Activated CD8-positive, alpha-beta memory T cell treated with anti-CD3 and anti-CD28 coated beads for 4 hours (primary cell): ENCODE data around the gene NANOS1.

Source experiments
- DNase-seq, 2 donors: peaks; one replicate each; pipeline ENCODE4 v3.0.0-alpha.2; 2020; ENCODE audit warnings: low read depth in 2 of 2

The NANOS1 gene, protein sequence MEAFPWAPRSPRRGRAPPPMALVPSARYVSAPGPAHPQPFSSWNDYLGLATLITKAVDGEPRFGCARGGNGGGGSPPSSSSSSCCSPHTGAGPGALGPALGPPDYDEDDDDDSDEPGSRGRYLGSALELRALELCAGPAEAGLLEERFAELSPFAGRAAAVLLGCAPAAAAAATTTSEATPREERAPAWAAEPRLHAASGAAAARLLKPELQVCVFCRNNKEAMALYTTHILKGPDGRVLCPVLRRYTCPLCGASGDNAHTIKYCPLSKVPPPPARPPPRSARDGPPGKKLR

GRCh38 chr10:119029613-119030420, at the start of gene NANOS1:
TSS of gene NANOS1 (plus strand) at chr10:119029714. CDS start at chr10:119029802, 88 bp downstream.
- DNase-seq, result no peak

GRCh38 chr10:118980135-118980865, 49.2 kb upstream of the NANOS1 start:
- DNase-seq, result no peak

GRCh38 chr10:118980870-118981269, 48.6 kb upstream of the NANOS1 start:
- DNase-seq, result no peak

GRCh38 chr10:118981946-118982345, 47.6 kb upstream of the NANOS1 start:
- no peak for DNase-seq

GRCh38 chr10:118982366-118982765, 47.1 kb upstream of the NANOS1 start:
- DNase-seq, result no peak

DNA sequence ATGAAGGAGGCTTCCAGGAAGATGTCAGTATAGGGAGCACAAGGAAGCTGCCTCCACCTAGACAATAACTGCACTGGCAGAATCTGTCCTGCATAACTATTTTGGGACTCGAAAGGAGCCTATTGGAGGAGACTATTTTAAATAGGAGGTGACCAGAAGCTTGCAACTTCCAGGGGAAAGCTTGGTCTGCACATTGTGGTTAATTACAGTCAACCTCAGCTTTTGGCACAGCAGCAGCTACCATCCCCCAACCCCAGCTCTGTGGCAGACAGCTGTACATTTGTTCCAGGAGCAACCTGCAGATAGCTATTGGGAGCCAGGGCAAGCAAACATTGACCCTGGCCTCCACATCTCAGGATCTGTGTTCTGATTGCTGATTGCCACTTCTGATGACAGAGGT, 46.3 kb upstream of the NANOS1 start:
- DNase-seq, result no peak

- no peak for DNase-seq
Measured at GRCh38 chr10:118985576-118985975, 43.9 kb upstream of the NANOS1 start.

GRCh38 chr10:118986815-118987790, 42.4 kb upstream of the NANOS1 start:
- DNase-seq, result no peak

GRCh38 chr10:118990326-118990725, 39.2 kb upstream of the NANOS1 start:
- no peak for DNase-seq

- no peak for DNase-seq
Measured at GRCh38 chr10:118992496-118992895, 37.0 kb upstream of the NANOS1 start.

GRCh38 chr10:118993214-118993613, 36.3 kb upstream of the NANOS1 start:
- no peak for DNase-seq

- no peak for DNase-seq
Measured at GRCh38 chr10:118994321-118994720, 35.2 kb upstream of the NANOS1 start.

DNA sequence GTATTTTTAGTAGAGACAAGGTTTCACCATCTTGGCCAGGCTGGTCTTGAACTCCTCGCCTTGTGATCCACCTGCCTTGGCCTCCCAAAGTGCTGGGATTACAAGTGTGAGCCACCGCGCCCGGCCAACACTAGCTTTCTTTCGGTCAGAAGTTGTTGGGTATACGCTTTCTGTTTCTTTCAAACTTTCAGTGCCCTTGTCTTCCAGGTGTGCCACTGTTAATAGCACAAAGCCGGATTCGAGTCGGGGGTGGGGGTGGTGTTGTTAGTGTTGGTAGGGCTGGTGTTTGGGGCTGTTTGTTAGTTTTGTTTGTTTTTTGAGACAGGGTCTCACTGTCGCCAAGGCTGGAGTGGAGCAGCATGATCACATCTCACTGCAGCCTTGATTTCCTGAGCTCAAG, 33.8 kb upstream of the NANOS1 start:
- no peak for DNase-seq

DNA sequence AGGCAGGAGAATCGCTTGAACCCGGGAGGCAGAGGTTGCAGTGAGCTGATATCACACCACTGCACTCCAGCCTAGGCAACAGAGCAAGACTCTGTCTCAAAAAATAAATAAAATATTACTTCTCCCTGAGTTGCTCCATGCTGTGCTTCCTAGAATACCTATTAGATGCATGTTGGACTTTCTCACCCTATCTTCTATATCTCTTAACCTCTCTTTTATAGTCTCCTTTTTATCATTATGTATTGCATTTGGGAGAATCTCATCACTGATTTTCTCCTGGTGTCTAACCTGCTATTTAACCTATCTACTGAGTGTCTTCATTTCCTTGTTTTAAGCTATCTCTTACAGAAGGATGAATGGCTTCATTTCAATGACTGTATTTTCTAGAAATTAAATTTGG, 32.1 kb upstream of the NANOS1 start:
- DNase-seq, result no peak

DNA sequence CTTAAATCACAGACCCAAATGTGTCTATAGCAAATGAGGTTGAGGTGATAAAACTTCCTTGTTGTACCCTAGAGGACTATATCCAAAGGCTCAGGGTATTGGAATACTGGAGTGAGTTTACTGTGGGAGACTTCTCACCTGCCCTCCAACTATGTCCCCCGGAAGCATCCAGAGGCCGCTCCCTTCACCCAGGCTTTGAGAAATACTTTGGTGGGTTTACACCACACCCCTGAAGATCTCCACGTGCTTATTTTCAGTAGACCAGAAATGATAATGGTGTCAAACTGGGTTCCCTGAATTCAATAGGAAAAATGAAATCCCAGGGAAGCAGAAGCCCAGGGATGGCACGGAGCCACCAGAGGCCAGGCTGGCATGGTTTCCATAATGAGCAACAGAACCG, 31.3 kb upstream of the NANOS1 start:
- no peak for DNase-seq

- DNase-seq, result no peak
Measured at GRCh38 chr10:119001717-119002500, 27.6 kb upstream of the NANOS1 start.

DNA sequence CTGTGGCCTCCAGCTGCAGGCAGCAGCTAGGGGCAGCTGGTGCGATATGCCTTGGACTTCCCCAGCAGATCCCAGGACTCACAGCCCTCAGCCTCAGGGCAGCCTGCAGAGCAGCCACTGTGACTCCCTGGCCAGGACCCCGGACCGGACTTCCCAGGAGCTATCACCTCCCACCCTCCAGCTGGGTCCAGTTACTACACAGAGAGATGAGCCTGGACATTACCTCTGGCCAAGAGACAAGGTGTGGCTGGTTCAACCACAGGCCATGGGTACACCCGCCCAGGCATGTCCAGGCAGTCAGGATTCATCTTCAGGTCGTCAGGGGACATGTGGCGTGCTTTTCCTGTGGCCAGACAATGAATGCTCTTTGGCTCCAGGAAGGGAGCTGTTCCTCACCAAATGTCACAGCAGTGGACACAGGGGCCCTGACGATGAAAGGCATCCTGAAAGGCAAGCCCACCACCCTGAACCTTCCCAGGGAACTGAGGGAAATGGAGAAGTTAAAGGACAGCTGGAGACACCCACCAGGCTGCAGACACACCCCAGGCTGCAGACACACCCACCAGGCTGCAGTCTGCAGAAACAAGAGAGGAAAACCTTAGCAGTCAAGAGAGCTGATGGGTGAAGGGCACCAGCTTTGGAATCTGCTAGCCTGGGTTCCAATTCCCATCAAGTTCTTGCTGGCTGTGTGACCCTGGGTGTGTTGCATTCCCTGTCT, 25.8 kb upstream of the NANOS1 start:
- no peak for DNase-seq

DNA sequence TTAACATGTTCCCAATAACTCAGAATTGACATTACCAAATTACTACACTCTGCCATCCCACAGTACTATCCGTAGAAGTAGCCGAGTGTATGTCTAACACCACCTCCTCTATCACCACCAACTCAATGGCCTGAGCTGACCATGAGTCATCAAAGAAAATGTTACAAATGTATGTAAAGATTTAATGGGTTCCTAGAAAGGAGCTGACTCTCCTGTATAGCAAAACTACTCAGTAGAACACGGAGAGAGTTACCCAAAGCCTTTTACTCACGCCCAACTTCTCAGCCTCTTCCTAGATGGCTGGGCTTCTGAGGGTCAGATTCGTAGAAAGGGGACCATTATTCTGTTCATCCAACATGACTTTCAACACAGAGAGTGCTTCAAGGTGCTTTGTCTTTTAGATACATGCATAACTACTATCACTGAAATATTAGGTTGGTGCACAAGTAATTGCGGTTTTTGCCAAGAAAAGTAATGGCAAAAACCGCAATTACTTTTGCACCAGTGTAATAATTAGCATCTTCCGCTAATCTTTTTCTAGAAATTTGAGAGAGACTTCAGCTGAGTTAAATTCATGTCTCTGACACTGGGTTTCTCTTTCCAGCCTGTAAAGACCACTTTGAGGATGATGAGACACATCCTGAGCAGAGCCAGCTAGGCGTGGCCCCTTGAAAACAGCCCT, 24.0 kb upstream of the NANOS1 start:
- no peak for DNase-seq
